ENCODE measurements around the gene KIF2A.

Gene KIF2A

GRCh38 chr5:62266573-62266972 is 39.4 kb upstream of the KIF2A start:
- no peak for TF ChIP-seq CTCF (conservative IDR thresholded peaks at IDR 0.05)
- no peak overlapping the region for H3K27ac ChIP-seq

- H3K27ac ChIP-seq: peak overlapping the region; percentile 53
- TF ChIP-seq CTCF (conservative IDR thresholded peaks at IDR 0.05): no peak
These were observed 37.8 kb upstream of the KIF2A start for GRCh38 chr5:62268234-62268633.

GRCh38 chr5:62268792-62269191 is 37.2 kb upstream of the KIF2A start:
- H3K27ac ChIP-seq: peak overlapping the region; percentile 53
- no peak for TF ChIP-seq CTCF (conservative IDR thresholded peaks at IDR 0.05)

DNA sequence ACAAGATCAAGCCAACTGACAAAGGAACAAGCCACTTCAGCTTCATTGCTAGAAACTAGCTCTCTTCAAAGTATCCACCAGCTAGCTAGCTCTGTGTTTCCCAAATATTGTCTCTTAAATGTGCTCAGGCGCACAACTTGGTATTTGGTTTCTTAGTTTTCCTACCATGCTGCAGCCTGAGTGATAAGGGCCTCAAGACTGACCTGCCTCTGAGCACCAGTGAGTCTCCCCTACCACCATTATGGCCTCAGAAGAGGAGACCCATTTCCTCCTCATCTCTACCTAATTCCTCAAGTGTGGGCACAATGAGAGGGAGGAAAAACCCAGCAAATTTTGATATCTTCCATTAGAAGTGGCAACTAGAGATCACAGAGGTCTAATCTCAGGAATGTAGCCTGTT is 34.6 kb upstream of the KIF2A start:
- no peak overlapping the region for H3K27ac ChIP-seq
- no peak for TF ChIP-seq CTCF (conservative IDR thresholded peaks at IDR 0.05)

DNA sequence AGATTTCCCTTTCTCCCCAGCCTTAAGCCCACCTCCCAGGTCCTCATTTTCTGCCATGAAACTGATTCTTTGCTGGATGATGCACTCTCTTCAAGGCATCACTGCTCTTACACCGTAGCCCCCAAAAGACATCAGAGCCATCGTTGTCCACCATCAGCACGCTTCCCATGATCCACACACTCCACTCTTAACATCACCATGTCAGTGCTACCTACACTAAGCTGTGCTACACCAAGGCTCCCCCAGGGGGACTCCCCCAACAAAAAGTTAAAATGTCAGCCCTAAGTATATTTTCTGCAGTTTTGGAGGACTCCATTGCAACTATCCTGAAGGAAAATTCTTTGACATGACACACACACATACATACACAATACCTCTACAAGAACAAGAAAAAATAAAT is 34.1 kb upstream of the KIF2A start:
- H3K27ac ChIP-seq: no peak overlapping the region
- TF ChIP-seq CTCF (conservative IDR thresholded peaks at IDR 0.05): no peak

GRCh38 chr5:62273687-62274086 is 32.3 kb upstream of the KIF2A start:
- no peak overlapping the region for H3K27ac ChIP-seq
- no peak for TF ChIP-seq CTCF (conservative IDR thresholded peaks at IDR 0.05)

- TF ChIP-seq CTCF (conservative IDR thresholded peaks at IDR 0.05): no peak
- no peak overlapping the region for H3K27ac ChIP-seq
These were observed 30.4 kb upstream of the KIF2A start for GRCh38 chr5:62275581-62275980.

DNA sequence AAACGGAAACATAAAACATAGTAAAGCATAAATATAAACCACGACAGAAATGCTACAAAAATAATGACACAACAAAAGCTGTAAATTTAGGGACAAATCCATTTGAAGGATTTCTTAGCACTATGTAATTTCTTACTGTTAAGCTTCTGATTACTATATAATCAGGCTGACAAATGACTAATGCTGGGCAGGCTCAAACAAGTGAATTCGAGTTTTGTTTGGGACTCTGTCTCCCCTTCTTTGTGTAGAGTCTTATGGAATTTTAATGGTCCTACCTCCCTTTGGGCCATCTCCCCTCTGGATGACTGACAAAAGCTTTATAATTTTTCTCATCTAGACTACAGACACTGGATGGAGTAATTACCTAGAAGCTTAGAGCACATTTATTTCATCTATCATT is 24.6 kb upstream of the KIF2A start:
- TF ChIP-seq CTCF (conservative IDR thresholded peaks at IDR 0.05): no peak
- no peak overlapping the region for H3K27ac ChIP-seq
